ENCODE results near the gene CTBP1. TPM values are rescaled to one million over a fixed set of nuclear protein-coding genes. Genes with fewer than 3 reads are reported as not detected.

The CTBP1 gene
- total RNA-seq, 1 donor from 2014 or later, result 165 TPM

DNA sequence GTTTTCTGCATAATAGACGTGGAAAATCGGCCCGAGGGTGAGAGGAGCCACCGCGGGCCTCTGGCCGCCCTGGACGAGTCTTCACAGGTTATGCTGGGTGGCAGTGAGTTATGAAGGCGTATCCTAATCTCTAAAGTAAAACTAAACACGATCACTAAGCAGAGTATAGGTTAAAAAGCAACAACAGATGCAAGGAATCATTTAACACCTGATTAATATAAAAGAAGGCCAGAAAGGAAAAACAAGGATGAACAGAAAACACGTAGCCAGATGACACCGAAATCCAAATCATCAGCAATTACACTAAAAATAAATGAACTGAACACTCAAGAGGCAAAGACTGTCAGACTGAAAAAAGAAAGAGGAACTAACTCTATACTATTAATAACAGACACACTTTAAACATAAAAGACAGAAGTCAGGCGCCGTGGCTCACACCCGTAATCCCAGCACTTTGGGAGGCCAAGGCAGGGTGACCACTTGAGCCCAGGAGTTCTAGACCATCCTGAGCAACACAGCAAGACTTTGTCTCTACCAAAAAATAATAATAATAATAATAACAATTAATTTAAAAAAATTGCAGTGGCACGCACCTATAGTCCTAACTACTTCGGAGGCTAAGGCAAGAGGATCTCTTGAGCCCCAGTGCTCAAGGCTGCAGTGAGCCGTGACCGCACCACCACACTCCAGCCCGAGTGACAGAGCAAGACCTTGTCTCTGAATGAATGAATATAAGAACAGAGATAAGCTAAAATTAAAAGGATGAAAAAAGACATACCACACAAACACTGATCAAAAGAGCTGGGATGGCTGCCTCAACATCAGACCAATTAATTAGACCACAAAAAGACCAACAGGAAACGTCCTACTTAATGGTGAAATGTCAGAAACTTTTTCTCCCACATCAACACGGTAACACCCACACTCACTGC lies 30.0 kb downstream of the CTBP1 start:
- DNase-seq (ENCODE audit: extremely low spot score, unreplicated experiment), result no peak
- Mint-ChIP-seq H3K27me3 (no peaks in the 10 kb centered on the region), H3K4me1 (ENCODE audit: unreplicated experiment) (no peaks in the 10 kb centered on the region), H3K27ac (no peak overlapping the region), H3K4me3 (no peak overlapping the region), H3K36me3 (peaks cover 21% of the 10 kb centered on the region), H3K9me3 (no peaks in the 10 kb centered on the region)
- TF ChIP-seq CTCF (conservative IDR thresholded peaks at IDR 0.05), result no peak

DNA sequence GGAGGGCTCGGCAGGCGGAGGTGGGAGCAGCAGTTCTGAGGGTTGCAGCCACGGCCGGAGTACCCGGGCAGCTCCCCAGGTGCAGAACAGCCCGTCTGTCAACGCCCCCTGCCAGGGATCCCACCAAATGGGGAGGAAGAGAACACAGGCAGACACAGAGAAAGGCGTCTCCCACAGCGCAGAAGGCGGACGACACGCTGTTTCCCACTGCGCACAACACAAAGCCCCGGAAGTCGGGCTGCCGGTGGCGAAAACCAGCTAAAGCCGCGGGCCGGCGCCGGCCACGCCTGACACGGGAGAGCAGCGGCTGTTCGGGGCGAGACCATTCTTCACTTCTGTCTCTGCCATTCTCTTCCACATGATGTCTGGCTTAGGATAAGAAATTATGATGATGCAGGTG lies 31.6 kb downstream of the CTBP1 start:
- no peak overlapping the region for H3K4me3 Mint-ChIP-seq
- no peak for DNase-seq (ENCODE audit: extremely low spot score, unreplicated experiment)
- no peaks in the 10 kb centered on the region for H3K4me1 Mint-ChIP-seq (ENCODE audit: unreplicated experiment)
- no peak for TF ChIP-seq CTCF (conservative IDR thresholded peaks at IDR 0.05)
- H3K27ac Mint-ChIP-seq, result no peak overlapping the region
- no peaks in the 10 kb centered on the region for H3K27me3 Mint-ChIP-seq
- no peaks in the 10 kb centered on the region for H3K9me3 Mint-ChIP-seq
- peaks cover 21% of the 10 kb centered on the region for H3K36me3 Mint-ChIP-seq

GRCh38 chr4:1216869-1217294 lies 32.0 kb downstream of the CTBP1 start:
- DNase-seq (ENCODE audit: extremely low spot score, unreplicated experiment), result no peak
- no peaks in the 10 kb centered on the region for H3K9me3 Mint-ChIP-seq

DNA sequence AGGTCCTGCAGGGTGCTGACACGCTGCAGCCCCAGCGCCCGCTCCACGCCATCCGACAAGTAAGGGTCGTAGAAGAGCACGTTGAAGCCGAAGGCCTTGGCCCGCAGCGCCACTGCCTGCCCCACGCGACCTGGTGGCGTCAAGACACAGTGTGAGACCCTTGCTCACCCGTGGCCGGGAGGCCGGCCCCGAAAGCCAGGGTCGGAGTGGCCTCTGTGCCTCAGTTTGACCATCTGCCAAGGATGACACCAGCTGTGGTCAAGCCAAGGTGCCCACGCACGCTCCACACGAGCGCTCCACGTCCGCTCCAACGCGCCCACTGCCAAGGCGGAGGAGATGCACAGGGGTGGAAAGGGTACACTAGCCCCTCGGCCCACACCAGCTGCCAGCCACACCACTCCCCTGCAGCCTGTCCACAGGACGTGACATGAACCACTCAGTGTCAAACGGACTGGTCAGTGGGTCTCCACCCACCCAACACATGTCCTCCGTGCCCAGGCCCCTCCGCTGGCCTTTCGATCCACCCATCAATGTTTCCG lies 32.8 kb downstream of the CTBP1 start:
- H3K36me3 Mint-ChIP-seq, result peaks cover 19% of the 10 kb centered on the region
- no peaks in the 10 kb centered on the region for H3K9me3 Mint-ChIP-seq
- H3K4me3 Mint-ChIP-seq, result no peak overlapping the region
- no peaks in the 10 kb centered on the region for H3K27me3 Mint-ChIP-seq
- no peak overlapping the region for H3K27ac Mint-ChIP-seq
- no peak for TF ChIP-seq CTCF (conservative IDR thresholded peaks at IDR 0.05)
- DNase-seq (ENCODE audit: extremely low spot score, unreplicated experiment), result no peak
- no peaks in the 10 kb centered on the region for H3K4me1 Mint-ChIP-seq (ENCODE audit: unreplicated experiment)

More at GRCh38 chr4:1216869-1217294, 32.0 kb downstream of the CTBP1 start:
- H3K27ac Mint-ChIP-seq, result no peak overlapping the region
- peaks cover 21% of the 10 kb centered on the region for H3K36me3 Mint-ChIP-seq
- no peak overlapping the region for H3K4me3 Mint-ChIP-seq
- H3K4me1 Mint-ChIP-seq (ENCODE audit: unreplicated experiment), result no peaks in the 10 kb centered on the region
- no peak for TF ChIP-seq CTCF (conservative IDR thresholded peaks at IDR 0.05)
- no peaks in the 10 kb centered on the region for H3K27me3 Mint-ChIP-seq

- Mint-ChIP-seq H3K4me3 (no peak overlapping the region), H3K4me1 (ENCODE audit: unreplicated experiment) (no peaks in the 10 kb centered on the region), H3K27ac (no peak overlapping the region), H3K27me3 (no peaks in the 10 kb centered on the region), H3K9me3 (no peaks in the 10 kb centered on the region), H3K36me3 (peaks cover 16% of the 10 kb centered on the region)
- no peak for DNase-seq (ENCODE audit: extremely low spot score, unreplicated experiment)
- TF ChIP-seq CTCF (conservative IDR thresholded peaks at IDR 0.05), result no peak
Measured at GRCh38 chr4:1215141-1216075, 33.5 kb downstream of the CTBP1 start.

All from type B pancreatic cell (in vitro differentiated cells).